Astrocyte (in vitro differentiated cells and primary cell): ENCODE measurements around the gene EPS8L3.

ENCODE experiments used
- CTCF ChIP-seq: IDR thresholded peaks from 2 replicates; pipeline ENCODE4 v1.5.1; 2011; ENCODE audit warnings: low read depth, mild to moderate bottlenecking, inconsistent platforms, low read length, moderate library complexity; ENCODE audit not compliant: insufficient read depth
- EZH2 ChIP-seq: IDR thresholded peaks from 2 replicates; pipeline ENCODE4 v1.6.1; 2012; ENCODE audit warnings: mild to moderate bottlenecking, low read length, inconsistent platforms; ENCODE audit not compliant: insufficient read depth

GRCh38 chr1:109765896-109766615, 2.3 kb upstream of the EPS8L3 start:
- TF ChIP-seq CTCF (no peak), EZH2 (no peak)
